OCI-LY1 (cell line): ENCODE results near the gene SUN1.

ENCODE experiments used
- EZH2 ChIP-seq: fragments of 200-600 bp; sonication (generic), shearing (Covaris generic); IDR thresholded peaks from 2 replicates; pipeline ENCODE4 v1.8.0; 2017; ENCODE audit warnings: borderline replicate concordance, mixed run types, mild to moderate bottlenecking, antibody characterized with exemption, low read length, moderate library complexity, mixed read lengths
- TF ChIP-seq, protein P1 (sequence below): fragments of 200-600 bp; sonication (generic), shearing (Covaris generic); IDR thresholded peaks from 2 replicates; pipeline ENCODE4 v1.5.1; 2017; ENCODE audit warnings: mild to moderate bottlenecking, antibody characterized with exemption, low read length, moderate library complexity, mixed read lengths

GRCh38 chr7:861222-861621, 28.9 kb downstream of the SUN1 start:
- TF ChIP-seq, protein P1, sequence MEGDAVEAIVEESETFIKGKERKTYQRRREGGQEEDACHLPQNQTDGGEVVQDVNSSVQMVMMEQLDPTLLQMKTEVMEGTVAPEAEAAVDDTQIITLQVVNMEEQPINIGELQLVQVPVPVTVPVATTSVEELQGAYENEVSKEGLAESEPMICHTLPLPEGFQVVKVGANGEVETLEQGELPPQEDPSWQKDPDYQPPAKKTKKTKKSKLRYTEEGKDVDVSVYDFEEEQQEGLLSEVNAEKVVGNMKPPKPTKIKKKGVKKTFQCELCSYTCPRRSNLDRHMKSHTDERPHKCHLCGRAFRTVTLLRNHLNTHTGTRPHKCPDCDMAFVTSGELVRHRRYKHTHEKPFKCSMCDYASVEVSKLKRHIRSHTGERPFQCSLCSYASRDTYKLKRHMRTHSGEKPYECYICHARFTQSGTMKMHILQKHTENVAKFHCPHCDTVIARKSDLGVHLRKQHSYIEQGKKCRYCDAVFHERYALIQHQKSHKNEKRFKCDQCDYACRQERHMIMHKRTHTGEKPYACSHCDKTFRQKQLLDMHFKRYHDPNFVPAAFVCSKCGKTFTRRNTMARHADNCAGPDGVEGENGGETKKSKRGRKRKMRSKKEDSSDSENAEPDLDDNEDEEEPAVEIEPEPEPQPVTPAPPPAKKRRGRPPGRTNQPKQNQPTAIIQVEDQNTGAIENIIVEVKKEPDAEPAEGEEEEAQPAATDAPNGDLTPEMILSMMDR = no peak
- no peak for TF ChIP-seq EZH2
